ENCODE data around the gene FGA. TPM values are rescaled to one million over a fixed set of nuclear protein-coding genes. Genes with fewer than 3 reads are reported as not detected.

Gene FGA
- total and polyA plus RNA-seq, 10 of the 15 experiments (the other 5 are each of a cell fraction or from before 2014, with no cell fraction given), result 3.6 TPM; not detected in 9

GRCh38 chr4:154586296-154587033 is 4.1 kb downstream of the FGA start:
- WGBS (ENCODE audit: insufficient coverage, insufficient replicate concordance, low lambda C conversion rate, missing lambda C conversion rate), result 28% methylated on average over 13 of the region's 13 CpGs
- ChIA-PET CTCF (interaction anchor here (0.9 to 1.5 kb wide), 3 partner anchors 23 to 36 kb away, joined by 3 read pairs; partner anchors contain the start of gene PLRG1), POLR2A (no interaction called here), SMC1A (ENCODE audit: uncharacterized antibody, unreplicated experiment) (interaction anchor here (1.3 kb wide), 2 partner anchors 8 to 12 kb away, joined by 3 read pairs; no protein-coding TSS in a partner anchor), RAD21 (ENCODE audit: unreplicated experiment) (no interaction called here)
- no peak overlapping the region for H2AFZ ChIP-seq (ENCODE audit: control insufficient read depth, low read depth, low read length)
- H3K4me2 ChIP-seq (ENCODE audit: control insufficient read depth, insufficient read depth), result no peak overlapping the region
- no peak for DNase-seq (ENCODE audit: low read depth, low spot score)
- no peaks in the 10 kb centered on the region; a peak in 1 of 4 replicates for H3K27me3 ChIP-seq (replicated peaks in 1 of 2; ENCODE audit: control insufficient read depth in 2 of 2, insufficient read depth in 2 of 2, low read length in 1 of 2)
- intact Hi-C loops (cut with micrococcal nuclease; ENCODE audit: unreplicated experiment) (no loop called here), in situ Hi-C loops (cut with MboI) (no loop called here)
- no peaks in the 10 kb centered on the region for H3K79me2 ChIP-seq (ENCODE audit: control insufficient read depth, insufficient read depth, low read length)
- no peaks in the 10 kb centered on the region for H3K4me1 ChIP-seq (ENCODE audit: control insufficient read depth, insufficient read depth, low read length)
- H3K9me3 ChIP-seq (replicated peaks; ENCODE audit: control insufficient read depth, insufficient read depth, low read length), result no peaks in the 10 kb centered on the region
- H3K36me3 ChIP-seq (ENCODE audit: control insufficient read depth in 2 of 2, insufficient read depth in 2 of 2, low read length in 1 of 2), result no peaks in the 10 kb centered on the region
- no peaks in the 10 kb centered on the region for H4K20me1 ChIP-seq (ENCODE audit: control insufficient read depth, insufficient read depth)
- FAIRE-seq, result no peak
- H3K4me3 ChIP-seq, result no peak overlapping the region
- BruUV-seq (replicated peaks), result no TSS peak
- no peak for ATAC-seq
- no peak overlapping the region for H3K27ac ChIP-seq (ENCODE audit: control insufficient read depth, insufficient read depth)
- TF ChIP-seq PRDM15 (CRISPR knock-in tag; IDR thresholded peaks at IDR 0.05) (no peak), IKZF1 (conservative IDR thresholded peaks at IDR 0.05) (no peak), FOXK2 (IDR thresholded peaks at IDR 0.05) (no peak), NR2F1 (conservative IDR thresholded peaks at IDR 0.05) (no peak), KLF5 (IDR thresholded peaks at IDR 0.05; ENCODE audit: partially characterized antibody) (no peak), ATF3 (IDR thresholded peaks at IDR 0.05; ENCODE audit: borderline replicate concordance, extremely low read depth, low read depth, low read length) (no peak), PAX5 (IDR thresholded peaks at IDR 0.05; ENCODE audit: borderline replicate concordance, low read depth, low read length) (no peak), STAT3 (IDR thresholded peaks at IDR 0.05; ENCODE audit: low read depth, low read length) (no peak), NR2C1 (IDR thresholded peaks at IDR 0.05) (no peak), CREB1 (IDR thresholded peaks at IDR 0.05; ENCODE audit: low read depth) (no peak), KDM1A (IDR thresholded peaks at IDR 0.05; ENCODE audit: borderline replicate concordance) (no peak), BMI1 (IDR thresholded peaks at IDR 0.05; ENCODE audit: borderline replicate concordance) (no peak), POLR2A (IDR thresholded peaks at IDR 0.05; ENCODE audit: low read depth, low read length) (no peak)
- H3K9ac ChIP-seq (ENCODE audit: control insufficient read depth, insufficient read depth, low read length), result no peak overlapping the region

All from GM12878 (cell line).